Calu3 (cell line): ENCODE results near the gene MAML3. TPM values are rescaled to one million over a fixed set of nuclear protein-coding genes. Genes with fewer than 3 reads are reported as not detected.

Source experiments
- BruUV-seq: library from RNA; stranded (reverse); fragments of 400-500 nt; replicated peaks from 2 replicates; lab custom pipeline; 2021; lab: Mats Ljungman, UMichigan
- CTCF ChIA-PET: fragments of 300-600 bp; sonication (Branson Sonifier 250); formaldehyde crosslinking; loops from one replicate; lab custom pipeline; 2022; ENCODE audit warnings: antibody characterized with exemption; lab: Charles Lee
- DNase-seq: peaks from one replicate; pipeline ENCODE4 v3.0.0; 2022
- H3K27ac Mint-ChIP-seq: one replicate; pipeline ENCODE4 v1.8.0; 2022; ENCODE audit warnings: mixed read lengths; ENCODE audit not compliant: unreplicated experiment
- H3K27me3 Mint-ChIP-seq: one replicate; pipeline ENCODE4 v1.8.0; 2022; ENCODE audit warnings: mixed read lengths; ENCODE audit not compliant: unreplicated experiment
- H3K36me3 Mint-ChIP-seq: one replicate; pipeline ENCODE4 v1.8.0; 2022; ENCODE audit warnings: mild to moderate bottlenecking, moderate library complexity, mixed read lengths; ENCODE audit not compliant: insufficient read depth, unreplicated experiment
- H3K4me1 Mint-ChIP-seq: one replicate; pipeline ENCODE4 v1.8.0; 2022; ENCODE audit warnings: mild to moderate bottlenecking, low read depth, mixed read lengths; ENCODE audit not compliant: unreplicated experiment
- H3K4me3 Mint-ChIP-seq: one replicate; pipeline ENCODE4 v1.8.0; 2022; ENCODE audit warnings: mild to moderate bottlenecking, low read depth, moderate library complexity, mixed read lengths; ENCODE audit not compliant: unreplicated experiment
- H3K9me3 Mint-ChIP-seq: one replicate; pipeline ENCODE4 v1.8.0; 2022; ENCODE audit warnings: low read depth, mixed read lengths; ENCODE audit not compliant: unreplicated experiment
- intact Hi-C: fragments of 100-400 bp; cut with micrococcal nuclease; formaldehyde crosslinking; loops from one replicate; pipeline ENCODE4 v1.10.0; 2022; ENCODE audit not compliant: unreplicated experiment
- total RNA-seq: library from RNA; stranded (reverse); gene quantifications from 2 replicates; pipeline ENCODE4 v1.2.3, GENCODE V29; 2022
- TF ChIP-seq, protein P1 (sequence below): fragments of 200-600 bp; IDR thresholded peaks from one replicate; pipeline ENCODE4 v1.8.0; 2022; ENCODE audit warnings: antibody characterized with exemption; ENCODE audit not compliant: unreplicated experiment

The MAML3 gene
- total RNA-seq, 1 experiment from 2014 or later, result 4.0 TPM

DNA sequence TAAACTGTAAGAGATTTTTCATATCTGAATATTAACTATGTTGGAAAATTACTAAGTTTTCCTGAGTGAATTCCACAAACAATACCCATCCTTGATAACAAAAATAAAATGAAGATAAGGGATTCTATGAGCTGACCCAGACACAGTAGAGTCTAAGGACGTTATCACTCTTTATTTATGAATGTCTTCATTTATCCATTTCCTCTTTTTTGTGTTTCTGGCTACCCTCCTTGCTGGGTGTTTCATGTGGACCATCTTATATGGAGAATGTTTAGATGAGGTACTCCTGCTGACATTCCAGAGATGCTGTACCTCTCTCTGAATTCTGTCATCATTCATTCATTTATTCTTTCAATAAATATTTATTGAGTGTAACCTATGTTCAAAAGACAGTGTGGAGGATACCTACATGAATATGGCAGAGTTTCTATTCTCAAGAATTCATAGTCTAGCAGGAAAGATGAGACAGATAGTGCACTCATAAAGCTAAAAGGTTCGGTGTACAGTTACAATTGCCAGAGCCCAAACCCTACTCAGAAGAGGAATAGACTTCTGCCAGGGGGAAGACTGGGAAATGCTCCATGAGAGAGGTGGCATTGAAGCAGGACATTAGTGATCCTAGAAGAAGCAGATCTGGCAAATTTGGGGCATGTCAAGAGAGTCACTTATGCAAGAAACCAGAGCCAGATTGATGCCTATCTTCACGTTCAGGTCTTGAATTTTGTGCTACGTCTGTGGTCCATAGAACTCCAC lies 195.8 kb downstream of the MAML3 start:
- intact Hi-C loops, result no loop called here
- CTCF ChIA-PET, result no interaction called here
- Mint-ChIP-seq H3K27ac (no peak overlapping the region), H3K36me3 (no peaks in the 10 kb centered on the region), H3K9me3 (no peaks in the 10 kb centered on the region), H3K4me3 (no peak overlapping the region), H3K27me3 (no peaks in the 10 kb centered on the region), H3K4me1 (no peaks in the 10 kb centered on the region)
- no peak for DNase-seq
- TF ChIP-seq, protein P1, sequence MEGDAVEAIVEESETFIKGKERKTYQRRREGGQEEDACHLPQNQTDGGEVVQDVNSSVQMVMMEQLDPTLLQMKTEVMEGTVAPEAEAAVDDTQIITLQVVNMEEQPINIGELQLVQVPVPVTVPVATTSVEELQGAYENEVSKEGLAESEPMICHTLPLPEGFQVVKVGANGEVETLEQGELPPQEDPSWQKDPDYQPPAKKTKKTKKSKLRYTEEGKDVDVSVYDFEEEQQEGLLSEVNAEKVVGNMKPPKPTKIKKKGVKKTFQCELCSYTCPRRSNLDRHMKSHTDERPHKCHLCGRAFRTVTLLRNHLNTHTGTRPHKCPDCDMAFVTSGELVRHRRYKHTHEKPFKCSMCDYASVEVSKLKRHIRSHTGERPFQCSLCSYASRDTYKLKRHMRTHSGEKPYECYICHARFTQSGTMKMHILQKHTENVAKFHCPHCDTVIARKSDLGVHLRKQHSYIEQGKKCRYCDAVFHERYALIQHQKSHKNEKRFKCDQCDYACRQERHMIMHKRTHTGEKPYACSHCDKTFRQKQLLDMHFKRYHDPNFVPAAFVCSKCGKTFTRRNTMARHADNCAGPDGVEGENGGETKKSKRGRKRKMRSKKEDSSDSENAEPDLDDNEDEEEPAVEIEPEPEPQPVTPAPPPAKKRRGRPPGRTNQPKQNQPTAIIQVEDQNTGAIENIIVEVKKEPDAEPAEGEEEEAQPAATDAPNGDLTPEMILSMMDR, result no peak
- no TSS peak for BruUV-seq

DNA sequence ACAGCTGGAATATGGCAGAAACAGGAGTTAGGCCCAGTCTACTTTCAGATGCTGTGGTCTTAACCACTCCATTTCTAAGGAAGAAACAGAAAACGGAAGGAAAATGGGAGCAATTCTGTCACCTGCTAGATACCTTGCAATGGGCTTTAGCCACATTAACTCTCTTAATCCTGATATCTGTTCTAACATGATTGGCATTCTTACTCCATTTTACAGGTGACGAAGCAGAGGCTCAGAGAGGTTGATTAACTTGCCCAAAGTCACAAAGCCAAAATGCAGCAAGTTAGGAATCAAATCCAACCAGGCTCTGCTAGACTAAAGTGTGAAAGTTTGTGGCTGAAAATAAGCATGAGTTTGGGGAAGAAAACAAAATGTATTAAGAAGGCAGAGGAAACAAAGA lies 196.9 kb downstream of the MAML3 start:
- CTCF ChIA-PET, result no interaction called here
- Mint-ChIP-seq H3K9me3 (no peaks in the 10 kb centered on the region), H3K4me1 (no peaks in the 10 kb centered on the region), H3K27me3 (no peaks in the 10 kb centered on the region), H3K27ac (no peak overlapping the region), H3K4me3 (no peak overlapping the region), H3K36me3 (no peaks in the 10 kb centered on the region)
- BruUV-seq, result no TSS peak
- TF ChIP-seq, protein P1, result no peak
- intact Hi-C loops, result no loop called here
- DNase-seq, result no peak

DNA sequence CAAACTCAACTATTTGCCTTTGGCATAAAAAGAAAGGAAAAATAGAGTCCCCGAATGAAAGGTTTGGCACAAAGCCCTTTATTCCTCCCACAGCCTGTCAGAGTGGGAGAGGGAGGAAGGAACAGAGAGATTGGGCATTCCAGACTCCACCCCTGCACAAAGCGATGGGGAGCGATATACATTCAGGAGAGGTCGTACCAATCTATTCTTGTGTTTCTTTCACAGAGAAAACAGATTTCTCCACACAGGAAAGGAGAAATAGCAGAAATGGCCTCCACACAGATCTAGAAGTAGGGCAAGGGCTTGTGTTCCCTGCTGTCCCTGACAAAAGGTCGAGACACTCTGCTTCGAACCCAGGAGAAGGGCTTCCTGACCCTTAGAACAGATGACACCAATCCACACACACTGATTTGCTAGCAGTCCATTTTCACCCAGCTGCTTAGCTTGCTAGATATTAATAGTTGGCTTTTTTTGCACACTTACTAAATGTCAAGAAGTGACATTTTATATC lies 197.4 kb downstream of the MAML3 start:
- Mint-ChIP-seq H3K36me3 (no peaks in the 10 kb centered on the region), H3K4me1 (no peaks in the 10 kb centered on the region), H3K4me3 (no peak overlapping the region), H3K27ac (no peak overlapping the region), H3K27me3 (no peaks in the 10 kb centered on the region), H3K9me3 (no peaks in the 10 kb centered on the region)
- TF ChIP-seq, protein P1, result no peak
- BruUV-seq, result no TSS peak
- CTCF ChIA-PET, result no interaction called here
- intact Hi-C loops, result no loop called here
- no peak for DNase-seq

DNA sequence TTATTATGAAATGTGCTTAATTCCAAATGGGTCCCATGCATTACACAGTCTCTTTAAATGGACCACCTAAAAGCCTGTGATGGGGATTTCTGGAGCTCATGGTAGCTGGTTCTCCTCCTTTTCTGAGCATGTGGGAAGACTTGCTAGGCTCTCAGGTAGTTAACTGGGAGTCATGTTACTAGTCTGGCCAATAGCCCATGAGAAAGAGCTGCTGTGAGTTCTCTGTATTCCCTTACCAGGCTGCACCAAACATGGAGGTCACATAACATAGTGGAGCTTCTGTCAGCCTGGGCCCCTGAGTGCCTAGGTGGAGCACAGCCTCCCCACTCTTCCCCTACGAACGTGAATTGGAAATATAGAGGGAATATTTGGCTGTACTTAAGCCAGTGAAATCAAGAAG lies 198.4 kb downstream of the MAML3 start:
- no peak overlapping the region for H3K4me3 Mint-ChIP-seq
- no peaks in the 10 kb centered on the region for H3K4me1 Mint-ChIP-seq
- H3K9me3 Mint-ChIP-seq, result no peaks in the 10 kb centered on the region
- CTCF ChIA-PET, result no interaction called here
- TF ChIP-seq, protein P1, result no peak
- H3K36me3 Mint-ChIP-seq, result no peaks in the 10 kb centered on the region
- intact Hi-C loops, result no loop called here
- DNase-seq, result no peak
- no peak overlapping the region for H3K27ac Mint-ChIP-seq
- no TSS peak for BruUV-seq
- H3K27me3 Mint-ChIP-seq, result no peaks in the 10 kb centered on the region
